ENCODE results near the gene GPBP1L1.
A peak's percentile ranks its signal among the peaks of the same experiment; 100 is the strongest.

Gene GPBP1L1

DNA sequence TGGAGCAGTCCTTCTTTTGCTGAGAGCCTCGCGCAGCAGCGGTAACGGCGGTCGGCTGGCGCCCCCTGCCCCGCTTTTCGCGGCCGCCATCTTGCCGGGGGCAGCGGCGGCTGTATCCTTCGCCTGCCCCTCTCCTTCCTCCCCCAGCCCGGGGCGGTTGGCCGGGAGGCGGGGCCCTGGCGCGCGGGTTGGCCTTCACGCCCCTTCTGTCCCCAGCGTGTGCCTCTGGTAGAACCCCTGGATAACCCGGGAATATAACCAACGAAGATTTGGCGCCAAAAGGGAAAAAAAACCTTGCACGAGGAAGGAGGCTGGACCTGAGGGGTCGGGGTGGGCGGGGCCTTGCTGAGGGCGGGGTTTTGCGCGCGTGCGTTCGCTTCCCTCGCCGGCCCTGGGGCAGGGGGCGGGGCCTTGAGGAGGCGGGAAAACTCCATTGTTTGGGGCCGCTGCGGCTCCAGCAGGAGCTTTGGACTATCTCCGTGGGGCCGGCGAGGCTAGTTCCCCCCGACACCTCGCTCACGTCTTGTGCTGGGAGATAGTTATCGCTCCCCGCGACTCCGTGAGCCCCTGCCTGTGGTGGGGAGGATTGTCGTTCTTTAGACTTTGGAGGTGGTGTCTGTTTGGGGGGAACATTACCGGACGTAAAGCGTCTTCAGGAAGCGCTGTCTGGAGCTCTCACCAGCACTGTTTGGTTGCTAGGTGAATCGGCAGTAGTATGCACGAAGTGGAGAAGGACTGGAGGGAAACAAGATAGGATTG lies 101.8 kb downstream of the GPBP1L1 start:
- Histone ChIP-seq H3K4me3 (peak overlapping the region; percentile 89 to 97), H3K36me3 (no peaks in the 10 kb centered on the region), H3K9me3 (no peaks in the 10 kb centered on the region), H3K27ac (peak overlapping the region; percentile 92 to 97), H3K27me3 (no peaks in the 10 kb centered on the region), H3K4me1 (peaks cover 0 to 30% (median 15%) of the 10 kb centered on the region in 4 donors)
- intact Hi-C loops (cut with DNase I; ENCODE audit: low total_unique reads), result no loop called here
- TF ChIP-seq, protein P1, sequence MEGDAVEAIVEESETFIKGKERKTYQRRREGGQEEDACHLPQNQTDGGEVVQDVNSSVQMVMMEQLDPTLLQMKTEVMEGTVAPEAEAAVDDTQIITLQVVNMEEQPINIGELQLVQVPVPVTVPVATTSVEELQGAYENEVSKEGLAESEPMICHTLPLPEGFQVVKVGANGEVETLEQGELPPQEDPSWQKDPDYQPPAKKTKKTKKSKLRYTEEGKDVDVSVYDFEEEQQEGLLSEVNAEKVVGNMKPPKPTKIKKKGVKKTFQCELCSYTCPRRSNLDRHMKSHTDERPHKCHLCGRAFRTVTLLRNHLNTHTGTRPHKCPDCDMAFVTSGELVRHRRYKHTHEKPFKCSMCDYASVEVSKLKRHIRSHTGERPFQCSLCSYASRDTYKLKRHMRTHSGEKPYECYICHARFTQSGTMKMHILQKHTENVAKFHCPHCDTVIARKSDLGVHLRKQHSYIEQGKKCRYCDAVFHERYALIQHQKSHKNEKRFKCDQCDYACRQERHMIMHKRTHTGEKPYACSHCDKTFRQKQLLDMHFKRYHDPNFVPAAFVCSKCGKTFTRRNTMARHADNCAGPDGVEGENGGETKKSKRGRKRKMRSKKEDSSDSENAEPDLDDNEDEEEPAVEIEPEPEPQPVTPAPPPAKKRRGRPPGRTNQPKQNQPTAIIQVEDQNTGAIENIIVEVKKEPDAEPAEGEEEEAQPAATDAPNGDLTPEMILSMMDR (IDR thresholded peaks at IDR 0.05), result no peak
- peak; percentile 84 to 92 for DNase-seq

DNA sequence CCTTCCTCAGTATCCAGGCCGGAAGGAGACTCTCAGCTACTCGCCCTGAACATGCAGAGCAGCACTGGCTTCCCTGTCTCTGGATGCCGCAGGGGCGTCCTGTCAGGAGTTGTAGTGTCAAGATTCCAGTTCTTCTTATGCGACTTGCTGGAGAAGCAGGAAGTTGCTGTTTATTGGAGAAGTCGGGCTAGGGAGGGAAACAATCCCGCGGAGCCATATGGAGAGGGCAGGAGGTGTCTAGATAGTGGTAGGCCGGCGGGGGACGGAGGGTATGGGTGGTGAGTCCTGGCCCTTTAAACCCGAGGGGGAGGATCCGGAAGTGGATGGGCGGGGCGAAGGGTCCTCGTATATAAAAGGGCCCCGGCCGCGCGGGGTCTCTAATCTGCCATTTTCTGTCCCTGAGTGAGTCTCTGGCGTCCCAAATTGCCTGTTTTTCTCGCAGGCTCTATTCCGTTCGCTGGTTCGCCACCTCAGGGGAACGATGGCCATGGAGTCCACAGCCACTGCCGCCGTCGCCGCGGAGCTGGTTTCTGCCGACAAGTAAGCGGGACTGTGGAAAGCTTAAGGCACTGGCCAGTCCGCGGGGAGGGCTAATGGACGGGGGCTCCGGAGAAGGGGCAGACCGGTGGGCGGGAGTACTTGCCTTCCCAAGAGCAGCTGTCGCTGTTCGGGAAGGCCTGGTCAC lies 102.5 kb downstream of the GPBP1L1 start, which contains the start of gene NASP:
Gene NASP, plus strand, starts transcription at position 376 of the 685 bp plus-strand sequence. Its CDS starts 106 bp downstream, at position 482.
- Histone ChIP-seq H3K4me1 (peaks cover 0 to 30% (median 15%) of the 10 kb centered on the region in 4 donors), H3K9me3 (no peaks in the 10 kb centered on the region), H3K27ac (peak within 1 kb of the TSS; percentile 92 to 97), H3K4me3 (peak within 1 kb of the TSS; percentile 89 to 97), H3K36me3 (no peaks in the 10 kb centered on the region), H3K27me3 (no peaks in the 10 kb centered on the region)
- DNase-seq, result peak; percentile 90 to 93
- TF ChIP-seq, protein P1 (IDR thresholded peaks at IDR 0.05), result peak in 1 of 2 experiments; percentile 5
- intact Hi-C loops (cut with DNase I; ENCODE audit: low total_unique reads), result no loop called here

DNA sequence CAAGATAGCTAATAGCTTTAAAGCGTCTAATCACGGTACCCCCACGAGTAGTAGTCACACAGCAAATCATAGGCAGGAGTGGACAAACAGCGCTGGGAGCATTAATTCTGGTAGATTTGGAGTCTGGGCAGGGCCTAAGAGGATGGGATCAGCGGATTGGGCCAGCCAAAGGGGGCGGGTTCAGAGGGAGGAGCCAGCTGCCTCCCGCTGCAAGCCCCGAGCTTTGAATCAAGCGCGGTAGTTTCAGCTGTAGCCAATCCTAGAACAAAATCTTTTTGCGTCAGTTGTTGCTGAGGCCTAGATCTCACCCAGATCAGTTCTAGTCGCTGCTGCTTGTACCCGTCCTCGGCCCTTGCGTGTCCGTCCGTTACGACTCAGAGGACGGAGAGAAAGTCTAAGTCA lies 103.1 kb downstream of the GPBP1L1 start:
- Histone ChIP-seq H3K36me3 (no peaks in the 10 kb centered on the region), H3K4me1 (peaks cover 0 to 30% (median 15%) of the 10 kb centered on the region in 4 donors), H3K27me3 (no peaks in the 10 kb centered on the region), H3K27ac (peak overlapping the region; percentile 92 to 97), H3K9me3 (no peaks in the 10 kb centered on the region), H3K4me3 (peak overlapping the region; percentile 89 to 97)
- intact Hi-C loops (cut with DNase I; ENCODE audit: low total_unique reads), result no loop called here
- TF ChIP-seq, protein P1 (IDR thresholded peaks at IDR 0.05), result no peak
- peak; percentile 95 to 98 for DNase-seq
